COR-L47 (cell line): ENCODE data around the gene ZNF322.
"Not testable (repeated sequence)": the region's sequence is repeated elsewhere in the genome, so short reads cannot be mapped to it uniquely, and the experiment has no call there.

Source experiments
- DNase-seq: peaks from one replicate; lab custom pipeline; 2025; lab: John Stamatoyannopoulos, UW

The ZNF322 gene, protein sequence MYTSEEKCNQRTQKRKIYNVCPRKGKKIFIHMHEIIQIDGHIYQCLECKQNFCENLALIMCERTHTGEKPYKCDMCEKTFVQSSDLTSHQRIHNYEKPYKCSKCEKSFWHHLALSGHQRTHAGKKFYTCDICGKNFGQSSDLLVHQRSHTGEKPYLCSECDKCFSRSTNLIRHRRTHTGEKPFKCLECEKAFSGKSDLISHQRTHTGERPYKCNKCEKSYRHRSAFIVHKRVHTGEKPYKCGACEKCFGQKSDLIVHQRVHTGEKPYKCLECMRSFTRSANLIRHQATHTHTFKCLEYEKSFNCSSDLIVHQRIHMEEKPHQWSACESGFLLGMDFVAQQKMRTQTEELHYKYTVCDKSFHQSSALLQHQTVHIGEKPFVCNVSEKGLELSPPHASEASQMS

DNA sequence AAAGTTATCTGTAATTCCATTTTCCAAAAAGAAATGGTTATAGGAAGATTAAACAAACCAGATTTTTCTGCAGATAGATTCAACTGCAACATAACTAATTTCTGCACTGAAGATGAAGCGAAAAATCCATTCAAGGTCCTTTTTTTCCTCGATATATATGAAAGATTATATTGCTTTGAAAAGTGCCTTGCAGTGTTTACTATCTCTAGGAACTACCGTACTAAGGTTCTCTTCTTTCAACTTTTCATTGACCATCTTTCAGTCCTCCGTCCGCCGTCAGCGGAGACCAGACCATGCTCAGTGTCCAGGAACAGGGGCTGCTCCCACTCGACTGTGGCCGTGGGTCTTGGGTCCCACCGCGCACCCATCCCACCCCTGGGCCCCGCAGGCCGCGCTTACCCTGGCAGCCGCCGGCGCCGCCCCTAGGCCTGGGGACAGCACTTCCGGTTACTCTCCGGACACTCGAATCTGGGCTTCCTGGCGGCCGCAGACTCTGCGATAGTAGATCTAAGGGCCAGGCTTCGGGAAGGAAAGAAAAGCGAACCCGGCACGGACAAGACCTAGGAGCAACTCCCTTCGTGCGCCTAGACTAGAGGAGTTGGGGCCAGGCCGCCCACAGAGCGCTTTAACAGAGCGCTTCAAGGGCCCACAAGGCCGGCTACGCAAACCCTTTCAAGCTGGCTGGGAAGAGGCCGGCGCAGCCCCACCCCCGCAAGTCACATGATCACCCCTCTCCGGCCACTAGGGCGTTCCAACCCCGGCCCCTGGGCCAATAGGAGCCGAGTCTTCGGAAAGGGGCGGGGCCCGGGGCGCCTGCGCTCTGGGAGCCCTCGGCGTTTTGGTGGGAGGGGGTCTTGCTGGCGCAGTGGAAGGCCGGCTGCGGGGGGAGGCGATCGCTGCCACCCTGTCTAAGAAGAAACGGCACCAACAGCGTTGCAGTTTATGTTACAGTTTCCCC is at the start of gene ZNF322:
TSS of gene ZNF322 (minus strand) at position 705 of the 958 bp plus-strand sequence. CDS start 21,193 bp downstream, outside the sequence.
- DNase-seq = peak; percentile 94

- not testable (repeated sequence) for DNase-seq
These were observed 46.2 kb upstream of the ZNF322 start for GRCh38 chr6:26705780-26706179.

GRCh38 chr6:26705352-26705751 is 45.8 kb upstream of the ZNF322 start:
- not testable (repeated sequence) for DNase-seq

DNA sequence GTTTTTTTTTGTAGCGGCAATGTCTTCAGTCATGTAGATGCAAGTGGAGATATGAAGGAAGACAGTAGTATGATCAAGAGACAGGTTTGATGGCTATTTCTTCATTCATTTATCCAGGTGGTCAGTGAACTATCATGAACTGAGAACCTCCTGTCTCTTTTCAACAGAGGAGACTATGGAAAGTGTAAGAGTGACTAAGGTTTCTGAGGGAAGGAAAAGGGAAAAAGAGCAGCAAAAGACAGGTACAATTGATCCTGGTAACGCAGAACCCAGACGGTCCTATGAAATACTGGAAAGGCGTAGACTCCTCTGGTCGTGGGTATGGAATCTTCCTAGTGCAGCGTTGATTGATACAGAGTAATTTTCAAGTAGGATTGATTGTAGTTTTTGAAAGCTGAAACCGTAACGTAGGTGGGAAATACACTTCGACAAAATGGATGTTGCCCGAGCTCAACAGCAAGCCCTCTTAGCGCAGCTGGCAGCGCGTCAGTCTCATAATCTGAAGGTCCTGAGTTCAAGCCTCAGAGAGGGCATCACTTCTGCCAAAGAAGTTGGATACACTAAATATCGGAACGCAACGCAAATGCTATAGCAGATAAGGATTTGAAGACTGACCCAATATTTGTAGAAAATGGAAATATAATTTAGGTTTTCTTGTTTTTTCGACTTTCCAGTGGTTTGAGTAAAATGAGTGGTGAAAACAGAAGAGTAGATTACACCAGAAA is 41.6 kb upstream of the ZNF322 start:
- not testable (repeated sequence) for DNase-seq

- DNase-seq = not testable (repeated sequence)
These were observed 38.0 kb upstream of the ZNF322 start for GRCh38 chr6:26697496-26697895.

DNA sequence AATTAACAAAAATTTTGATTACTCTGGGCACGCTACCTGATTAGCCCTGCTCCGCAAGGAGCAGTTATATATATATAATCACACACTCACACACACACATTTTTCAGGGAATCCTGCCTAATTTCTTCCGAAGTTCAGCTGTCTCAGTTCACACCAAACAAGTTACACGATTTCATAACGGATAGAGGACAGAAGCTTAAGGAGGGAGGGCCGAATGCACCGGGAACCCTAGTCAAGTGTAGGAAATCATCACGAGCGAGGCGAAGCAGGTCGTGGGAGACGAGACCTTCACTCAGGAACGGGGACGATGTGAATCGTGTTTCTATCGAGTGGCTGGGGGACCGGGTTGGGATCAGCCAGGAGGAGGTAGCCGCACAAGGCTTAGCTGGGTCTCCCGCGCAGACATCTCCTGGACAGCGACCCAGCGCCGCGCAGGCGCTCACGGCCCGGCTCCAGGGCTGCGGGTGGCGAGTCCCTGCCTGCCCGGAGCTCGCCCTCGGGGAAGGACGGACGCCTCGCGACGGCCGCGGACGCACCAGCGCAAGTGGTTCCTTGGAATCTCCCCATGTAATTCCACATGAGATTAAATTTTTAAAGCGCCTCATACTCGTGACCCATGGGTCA is 29.9 kb upstream of the ZNF322 start:
- not testable (repeated sequence) for DNase-seq

- not testable (repeated sequence) for DNase-seq
These were observed 23.0 kb upstream of the ZNF322 start for GRCh38 chr6:26682435-26683042.

GRCh38 chr6:26673287-26673686 is 13.7 kb upstream of the ZNF322 start:
- DNase-seq = not testable (repeated sequence)

DNA sequence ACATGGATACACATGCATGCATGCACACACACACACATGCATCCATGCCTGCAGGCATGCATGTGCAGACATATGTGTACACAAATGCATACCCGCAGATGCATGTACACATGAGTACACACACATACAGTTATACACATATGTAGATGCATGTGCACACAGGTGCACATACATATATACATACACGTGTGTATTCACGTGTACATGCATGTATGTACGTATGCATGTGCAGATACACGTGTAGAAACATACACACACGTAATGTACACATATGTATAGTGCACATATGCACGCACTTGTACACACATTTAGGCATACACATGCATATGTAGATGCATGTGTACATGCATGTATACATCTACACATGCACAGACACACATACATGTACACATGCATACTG is 11.0 kb upstream of the ZNF322 start:
- not testable (repeated sequence) for DNase-seq

- not testable (repeated sequence) for DNase-seq
These were observed 10.5 kb upstream of the ZNF322 start for GRCh38 chr6:26670003-26670402.

- DNase-seq = no peak
These were observed 435 bp upstream of the ZNF322 start for GRCh38 chr6:26660000-26660361.

GRCh38 chr6:26657256-26657655 is 2.3 kb downstream of the ZNF322 start:
- DNase-seq = no peak

DNA sequence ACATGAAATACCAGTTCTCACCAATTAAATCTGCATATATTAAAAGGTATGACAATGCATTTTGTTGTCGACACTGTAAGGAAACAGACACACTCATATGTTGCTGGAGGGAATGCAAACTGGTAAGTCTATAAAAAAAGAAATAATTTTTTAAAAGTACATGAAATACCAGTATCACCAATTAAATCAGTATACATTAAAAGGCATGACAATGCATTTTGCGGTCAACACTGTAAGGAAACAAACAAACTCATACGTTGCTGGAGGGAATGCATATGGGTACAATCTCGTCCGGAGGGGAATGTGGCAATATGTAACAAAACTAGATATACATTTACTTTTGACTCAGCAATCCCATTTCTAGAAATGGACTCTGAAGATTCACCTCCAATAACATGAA is 6.5 kb downstream of the ZNF322 start:
- DNase-seq = no peak

GRCh38 chr6:26651133-26651781 is 8.3 kb downstream of the ZNF322 start:
- DNase-seq = no peak

DNA sequence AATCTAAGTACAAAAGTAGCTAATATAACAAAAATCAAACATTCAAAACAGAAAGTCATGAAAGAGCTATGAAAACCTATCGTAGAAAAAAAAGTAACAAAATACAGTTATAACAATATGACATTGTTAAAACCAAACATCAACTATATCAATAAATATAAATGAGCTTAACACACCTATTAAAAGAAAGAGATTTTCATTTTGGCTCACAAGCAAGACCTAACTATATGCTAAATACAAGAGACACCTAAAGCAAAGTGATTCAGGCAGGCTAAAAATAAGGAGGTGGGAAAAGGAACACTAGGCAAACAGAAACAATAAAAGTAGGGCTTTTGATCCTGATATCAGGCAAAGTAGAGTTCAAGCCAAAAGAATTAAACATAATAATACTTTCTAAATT is 13.5 kb downstream of the ZNF322 start:
- DNase-seq = no peak

DNA sequence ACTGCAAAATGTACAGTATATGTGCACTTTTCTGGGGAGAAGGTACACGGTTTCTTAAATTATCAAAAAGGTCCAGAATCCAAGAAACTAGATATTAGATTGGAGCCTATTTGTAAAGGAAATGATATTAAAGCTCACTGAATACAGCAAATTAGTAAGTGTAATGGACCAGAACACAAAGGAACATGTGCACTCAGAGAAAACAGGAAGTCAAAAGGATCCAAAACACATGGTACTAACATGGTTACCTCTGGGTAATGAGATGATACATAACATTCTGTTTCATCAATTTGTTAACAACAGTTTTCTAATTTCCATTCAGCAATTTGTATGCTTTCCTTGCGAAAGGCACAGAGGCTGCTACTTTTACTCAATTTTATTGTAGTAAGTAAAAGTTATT is 18.7 kb downstream of the ZNF322 start:
- no peak for DNase-seq

DNA sequence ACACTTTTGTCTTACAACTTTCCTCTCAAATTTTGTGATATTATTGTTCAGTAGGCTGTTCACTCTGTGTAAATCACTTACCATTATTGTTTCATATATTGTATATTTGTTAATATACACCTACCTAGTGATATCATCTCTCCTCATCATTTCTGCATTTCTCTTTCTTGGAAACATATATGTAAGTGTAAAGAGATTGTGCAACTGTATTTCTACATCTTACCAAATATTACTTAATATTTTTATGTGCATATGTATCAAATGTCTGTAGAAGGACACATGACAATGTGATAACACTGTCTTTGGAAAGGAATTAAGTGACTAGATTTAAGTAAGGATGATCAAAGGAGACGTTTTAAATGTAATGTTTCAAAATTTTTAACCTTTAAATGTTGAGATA is 30.2 kb downstream of the ZNF322 start:
- DNase-seq = no peak

DNA sequence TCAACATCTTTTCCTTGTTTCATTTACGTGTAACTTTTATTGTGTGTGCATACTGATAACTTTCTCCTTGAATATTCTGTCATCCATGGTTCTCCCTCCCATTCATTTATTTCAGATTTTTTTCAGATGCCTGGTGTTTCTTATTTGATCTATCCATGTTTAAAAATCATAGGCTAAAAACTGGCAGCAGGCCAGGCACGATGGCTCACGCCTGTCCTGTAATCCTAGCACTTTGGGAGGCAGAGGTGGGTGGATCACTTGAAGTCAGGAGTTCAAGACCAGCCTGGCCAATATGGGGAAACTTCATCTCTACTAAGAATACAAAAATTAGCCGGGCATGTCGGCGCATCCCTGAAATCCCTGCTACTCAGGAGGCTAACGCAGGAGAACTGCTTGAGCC is 31.7 kb downstream of the ZNF322 start:
- DNase-seq = no peak

GRCh38 chr6:26624557-26624956 is 35.0 kb downstream of the ZNF322 start:
- DNase-seq = no peak

- DNase-seq = no peak
These were observed 36.1 kb downstream of the ZNF322 start for GRCh38 chr6:26623339-26623859.
